ENCODE measurements around the gene LHFPL3.

DNA sequence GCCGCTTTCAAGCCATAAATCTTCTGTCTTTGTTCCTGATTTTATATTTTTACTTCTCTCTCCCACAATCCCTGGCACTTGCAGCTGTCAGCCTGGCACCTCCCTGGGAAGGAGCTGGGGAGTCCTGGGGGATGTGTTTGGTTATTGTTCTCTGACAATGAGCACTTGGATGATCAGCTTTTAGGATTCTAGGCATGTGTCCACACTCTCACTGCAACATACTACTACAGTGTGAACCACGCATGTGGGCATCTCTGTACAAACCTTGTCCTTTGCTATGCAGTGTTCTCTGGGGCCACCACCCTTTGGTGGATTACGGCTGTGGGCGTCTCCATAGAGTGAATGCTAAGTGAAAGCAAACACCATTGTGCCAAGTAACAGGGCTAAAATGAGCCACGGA is 517.2 kb downstream of the LHFPL3 start:
- TF ChIP-seq, protein P1, sequence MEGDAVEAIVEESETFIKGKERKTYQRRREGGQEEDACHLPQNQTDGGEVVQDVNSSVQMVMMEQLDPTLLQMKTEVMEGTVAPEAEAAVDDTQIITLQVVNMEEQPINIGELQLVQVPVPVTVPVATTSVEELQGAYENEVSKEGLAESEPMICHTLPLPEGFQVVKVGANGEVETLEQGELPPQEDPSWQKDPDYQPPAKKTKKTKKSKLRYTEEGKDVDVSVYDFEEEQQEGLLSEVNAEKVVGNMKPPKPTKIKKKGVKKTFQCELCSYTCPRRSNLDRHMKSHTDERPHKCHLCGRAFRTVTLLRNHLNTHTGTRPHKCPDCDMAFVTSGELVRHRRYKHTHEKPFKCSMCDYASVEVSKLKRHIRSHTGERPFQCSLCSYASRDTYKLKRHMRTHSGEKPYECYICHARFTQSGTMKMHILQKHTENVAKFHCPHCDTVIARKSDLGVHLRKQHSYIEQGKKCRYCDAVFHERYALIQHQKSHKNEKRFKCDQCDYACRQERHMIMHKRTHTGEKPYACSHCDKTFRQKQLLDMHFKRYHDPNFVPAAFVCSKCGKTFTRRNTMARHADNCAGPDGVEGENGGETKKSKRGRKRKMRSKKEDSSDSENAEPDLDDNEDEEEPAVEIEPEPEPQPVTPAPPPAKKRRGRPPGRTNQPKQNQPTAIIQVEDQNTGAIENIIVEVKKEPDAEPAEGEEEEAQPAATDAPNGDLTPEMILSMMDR (IDR thresholded peaks at IDR 0.05) = no peak
- TF ChIP-seq EZH2phosphoT487 (IDR thresholded peaks at IDR 0.05) = no peak
